Forelimb muscle (tissue), 1 donor: ENCODE data around the gene POU3F2. TPM values are rescaled to one million over a fixed set of nuclear protein-coding genes. Genes with fewer than 3 reads are reported as not detected.

ENCODE experiments used
- DNase-seq: peaks from one replicate; pipeline ENCODE4 v3.0.0-alpha.2; 2013; ENCODE audit warnings: low read depth
- polyA plus RNA-seq: library from polyadenylated mRNA; unstranded; fragments of 120-200 nt; gene quantifications from one replicate; pipeline ENCODE4 v1.2.1, GENCODE V29; 2013; ENCODE audit not compliant: insufficient read length

The POU3F2 gene
- 0.11 TPM for polyA plus RNA-seq

DNA sequence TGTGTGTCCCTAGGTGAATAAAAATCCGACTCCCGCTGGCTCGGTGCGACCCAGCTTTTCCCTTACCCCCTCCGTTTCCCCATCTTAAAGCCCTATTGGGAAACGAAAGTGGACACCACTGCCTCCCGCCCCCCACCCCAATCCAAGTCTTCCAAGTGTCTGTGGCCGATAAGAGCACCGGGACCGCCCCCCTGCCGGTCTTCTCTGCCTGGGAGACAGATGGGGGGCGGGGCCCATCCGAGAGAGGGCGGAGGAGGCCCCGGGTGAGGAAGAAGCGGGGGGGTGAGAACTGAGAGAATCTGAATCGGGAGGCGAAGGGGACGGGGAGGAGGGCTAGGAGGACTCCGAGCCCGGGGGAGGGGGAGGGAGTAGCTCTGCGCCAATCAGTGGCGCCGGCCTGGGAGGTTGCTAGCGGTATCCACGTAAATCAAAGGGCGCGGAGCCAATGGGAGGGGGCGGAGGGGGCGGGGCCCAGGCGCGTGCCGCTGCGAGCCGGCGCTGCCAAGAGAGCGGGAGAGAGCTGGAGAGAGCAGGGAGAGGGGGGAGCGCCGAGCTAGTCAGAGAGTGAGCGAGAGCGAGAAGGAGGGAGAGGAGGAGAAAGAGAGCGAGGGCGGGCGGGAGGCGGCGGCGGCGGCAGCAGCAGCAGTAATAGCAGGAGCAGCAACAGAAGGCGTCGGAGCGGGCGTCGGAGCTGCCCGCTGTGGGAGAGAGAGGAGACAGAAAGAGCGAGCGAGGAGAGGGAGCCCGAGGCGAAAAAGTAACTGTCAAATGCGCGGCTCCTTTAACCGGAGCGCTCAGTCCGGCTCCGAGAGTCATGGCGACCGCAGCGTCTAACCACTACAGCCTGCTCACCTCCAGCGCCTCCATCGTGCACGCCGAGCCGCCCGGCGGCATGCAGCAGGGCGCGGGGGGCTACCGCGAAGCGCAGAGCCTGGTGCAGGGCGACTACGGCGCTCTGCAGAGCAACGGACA lies at the start of gene POU3F2:
POU3F2 (plus strand) TSS at position 515 of the 972 bp plus-strand sequence; CDS start at position 815, 300 bp downstream.
- no peak for DNase-seq

- no peak for DNase-seq
These were observed 46.9 kb upstream of the POU3F2 start for GRCh38 chr6:98787435-98787834.

DNA sequence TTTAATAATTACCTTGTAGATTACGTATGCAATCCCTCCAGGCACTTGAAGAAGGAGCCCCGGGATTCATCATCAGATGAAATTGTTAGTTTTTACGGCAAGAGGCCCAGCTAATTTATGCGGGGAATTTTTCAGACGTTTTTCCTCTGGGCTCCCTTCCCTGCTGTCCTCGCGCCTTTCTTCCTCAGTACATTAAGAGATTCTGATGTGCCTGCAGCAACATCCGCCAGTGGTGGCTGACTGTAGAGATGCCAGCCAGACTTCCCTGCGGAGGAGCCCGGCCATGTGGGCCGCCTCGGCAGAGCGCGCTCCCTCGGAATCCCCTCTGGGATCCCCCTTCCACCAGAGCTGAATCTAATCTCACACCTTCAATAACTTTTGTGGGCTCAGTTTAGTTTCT lies 46.4 kb upstream of the POU3F2 start:
- no peak for DNase-seq

DNA sequence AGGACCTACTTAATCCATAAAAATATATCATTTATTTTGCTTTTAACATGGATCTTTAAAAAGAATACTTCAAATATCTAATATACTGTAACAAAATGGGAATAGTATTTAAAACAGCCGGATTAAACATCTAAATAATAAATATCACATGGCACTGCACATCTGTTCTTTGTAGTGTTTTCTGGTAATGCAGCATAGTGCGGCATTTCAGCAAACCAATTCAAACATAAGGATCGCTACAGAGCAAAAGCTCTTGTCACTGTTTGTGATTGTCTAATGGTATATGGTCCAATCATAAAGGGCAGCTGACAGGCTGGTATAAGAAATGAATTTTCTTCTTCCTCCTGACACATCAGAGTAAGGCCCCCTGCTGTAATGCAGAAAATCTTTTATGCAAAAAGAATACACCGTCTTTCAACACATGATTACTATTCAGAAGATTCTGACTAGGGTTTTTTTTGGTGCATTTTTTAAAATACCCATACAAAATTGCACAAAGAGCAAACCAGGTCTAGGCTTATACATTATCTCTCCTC lies 40.0 kb upstream of the POU3F2 start:
- DNase-seq, result no peak

- no peak for DNase-seq
These were observed 37.0 kb upstream of the POU3F2 start for GRCh38 chr6:98797217-98797994.

- no peak for DNase-seq
These were observed 33.5 kb upstream of the POU3F2 start for GRCh38 chr6:98800866-98801265.

DNA sequence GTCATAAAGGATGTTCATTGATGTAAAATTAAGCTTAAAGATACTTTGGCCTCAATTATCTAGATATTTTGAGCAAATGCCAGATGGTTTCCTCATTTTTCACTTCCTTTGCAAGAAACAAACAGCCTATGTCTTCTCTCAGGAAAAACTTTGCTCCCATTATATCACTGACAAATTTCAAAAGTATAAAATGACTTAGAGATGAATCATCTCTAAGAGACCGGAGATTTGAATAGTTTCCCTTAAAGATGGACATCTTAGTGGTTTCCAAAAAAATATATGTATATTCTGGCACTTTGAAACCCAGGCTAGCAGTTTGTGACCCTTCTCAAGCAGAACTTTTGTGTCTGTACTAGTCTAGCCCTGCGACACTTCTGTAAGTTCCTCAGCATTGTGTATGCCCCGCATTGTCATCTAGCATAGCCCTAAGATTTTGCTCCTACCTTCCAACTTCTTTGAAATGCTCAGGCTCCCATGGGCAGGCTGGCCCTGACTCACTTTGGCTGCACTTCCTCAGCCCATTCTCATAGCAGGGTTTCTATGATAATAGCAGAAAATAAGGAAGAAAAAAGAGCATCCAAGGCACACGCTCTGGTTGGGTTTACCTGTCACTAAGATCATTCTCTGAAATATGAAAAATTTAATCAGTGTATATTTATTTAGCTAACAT lies 25.7 kb upstream of the POU3F2 start:
- no peak for DNase-seq

GRCh38 chr6:98812220-98812619 lies 22.2 kb upstream of the POU3F2 start:
- no peak for DNase-seq

DNA sequence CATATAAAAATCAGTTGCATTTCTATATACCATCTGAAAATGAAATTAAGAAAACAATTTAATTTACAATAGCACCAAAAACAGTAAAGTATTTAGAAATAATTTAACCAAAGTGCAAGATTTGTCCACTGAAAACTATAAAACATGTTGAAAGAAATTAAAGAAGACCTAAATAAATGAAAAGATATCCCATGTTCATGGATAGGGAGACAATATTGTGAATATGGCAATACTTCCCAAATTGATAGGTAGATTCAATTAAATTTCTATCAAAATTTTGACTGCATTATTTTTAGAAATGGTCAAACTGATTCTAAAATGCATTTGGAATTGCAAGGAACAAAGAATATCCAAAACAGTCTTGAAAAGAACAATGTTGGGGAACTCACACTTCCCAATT lies 17.6 kb upstream of the POU3F2 start:
- DNase-seq, result no peak

DNA sequence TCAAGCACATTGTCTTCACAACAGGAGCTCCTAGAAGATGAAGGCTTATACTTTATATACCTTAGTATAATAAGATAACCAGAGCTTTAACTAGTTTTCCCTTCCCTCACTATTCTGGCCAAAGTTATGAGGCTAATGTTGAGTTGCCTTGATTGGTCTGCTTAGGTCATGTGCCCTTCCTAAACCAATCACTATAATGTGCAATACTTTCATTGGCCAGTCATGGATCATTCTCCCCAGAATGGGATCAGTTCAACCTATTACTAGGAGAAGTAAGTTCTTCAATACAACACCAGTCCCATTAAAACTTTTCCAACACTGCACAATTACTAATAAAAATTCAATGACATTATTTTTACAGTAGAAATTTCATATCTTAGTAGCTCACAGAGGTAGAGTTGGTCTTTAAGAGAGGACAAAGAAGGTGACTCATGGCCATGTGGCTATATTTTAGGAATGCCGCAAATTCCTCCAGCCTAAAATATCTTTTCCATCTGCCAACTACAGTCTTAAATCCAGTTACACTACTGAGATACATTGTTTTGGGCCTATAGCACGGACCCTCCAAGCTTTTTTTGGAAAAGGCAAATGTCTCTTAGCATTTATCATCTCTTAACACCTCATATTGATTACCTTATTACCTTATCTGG lies 12.5 kb upstream of the POU3F2 start:
- no peak for DNase-seq

- DNase-seq, result no peak
These were observed 10.8 kb upstream of the POU3F2 start for GRCh38 chr6:98823428-98824161.

GRCh38 chr6:98824162-98824901 lies 10.0 kb upstream of the POU3F2 start:
- no peak for DNase-seq

- DNase-seq, result no peak
These were observed 9.3 kb upstream of the POU3F2 start for GRCh38 chr6:98824902-98825599.

DNA sequence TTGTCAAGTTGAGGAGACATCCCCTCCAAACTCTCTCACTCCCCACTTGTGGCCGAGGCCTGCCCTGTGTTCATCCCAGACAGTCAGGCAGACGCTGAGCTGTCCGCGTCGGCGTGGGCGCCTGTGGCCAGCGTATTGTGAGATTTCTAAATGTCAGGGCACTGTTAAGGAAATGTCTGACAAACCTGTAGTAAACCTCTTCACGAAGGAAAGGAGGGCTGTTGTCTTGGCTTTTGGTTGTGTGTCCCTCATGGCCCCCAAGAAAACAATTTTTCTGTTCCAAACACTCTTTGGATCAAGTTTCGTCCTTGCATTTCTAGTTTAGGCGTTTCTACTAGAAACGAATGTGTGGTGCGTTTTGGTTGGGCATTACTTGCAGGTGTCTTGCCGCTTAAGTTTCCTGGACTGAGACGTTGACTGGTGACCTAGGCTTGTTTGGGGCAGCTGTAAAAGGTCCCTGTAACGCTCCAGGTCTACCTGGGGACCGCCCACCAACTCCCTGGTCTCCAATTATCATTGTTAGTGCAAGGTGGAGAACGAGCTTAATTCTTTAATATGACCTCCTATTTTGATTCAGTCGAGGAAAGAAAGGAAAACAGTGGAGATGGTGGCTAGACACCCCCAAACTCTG lies 8.7 kb upstream of the POU3F2 start:
- no peak for DNase-seq

DNA sequence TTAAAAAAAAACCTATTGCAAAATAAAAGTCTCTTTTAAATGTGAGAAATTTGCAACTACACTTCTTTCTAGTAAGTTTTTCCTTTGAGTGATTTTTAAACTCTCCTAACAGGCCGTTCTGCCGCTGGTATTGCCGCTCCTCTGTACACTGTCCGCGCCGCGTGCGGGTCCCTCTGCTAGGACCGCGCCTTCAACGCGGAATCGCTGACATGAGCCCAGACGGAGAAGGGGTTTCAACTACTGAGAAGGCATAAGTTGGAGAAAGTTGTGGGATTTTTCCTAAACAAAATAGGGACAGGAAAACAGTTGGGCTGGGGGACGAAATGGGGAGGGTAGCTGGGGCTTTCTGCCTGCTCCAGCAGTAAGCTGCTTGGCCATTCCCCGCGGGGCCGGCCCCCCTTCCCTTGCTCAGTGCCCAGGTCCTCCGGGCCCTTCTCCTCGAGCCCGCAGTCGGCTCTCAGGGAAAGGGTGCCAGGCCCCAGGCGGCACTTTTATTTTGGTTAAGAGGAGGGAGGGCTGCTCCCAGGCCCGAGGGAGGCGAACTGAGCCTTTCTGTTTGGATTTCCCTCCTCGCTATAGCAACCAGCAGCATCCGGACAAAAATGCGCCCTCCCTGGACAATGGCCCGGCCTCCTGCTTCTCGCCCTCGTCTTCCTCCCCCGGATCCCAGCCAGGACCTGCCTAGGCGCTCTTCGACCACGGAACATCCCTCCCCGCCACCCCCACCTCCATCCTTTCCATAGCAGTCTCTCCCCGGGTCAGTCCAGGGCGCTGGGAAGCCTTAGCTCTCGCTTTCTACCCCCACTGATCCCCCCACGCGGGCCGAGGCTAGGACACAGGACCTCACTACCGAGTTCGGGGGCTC lies 6.8 kb upstream of the POU3F2 start:
- DNase-seq, result no peak

- no peak for DNase-seq
These were observed 6.1 kb upstream of the POU3F2 start for GRCh38 chr6:98828211-98828788.

DNA sequence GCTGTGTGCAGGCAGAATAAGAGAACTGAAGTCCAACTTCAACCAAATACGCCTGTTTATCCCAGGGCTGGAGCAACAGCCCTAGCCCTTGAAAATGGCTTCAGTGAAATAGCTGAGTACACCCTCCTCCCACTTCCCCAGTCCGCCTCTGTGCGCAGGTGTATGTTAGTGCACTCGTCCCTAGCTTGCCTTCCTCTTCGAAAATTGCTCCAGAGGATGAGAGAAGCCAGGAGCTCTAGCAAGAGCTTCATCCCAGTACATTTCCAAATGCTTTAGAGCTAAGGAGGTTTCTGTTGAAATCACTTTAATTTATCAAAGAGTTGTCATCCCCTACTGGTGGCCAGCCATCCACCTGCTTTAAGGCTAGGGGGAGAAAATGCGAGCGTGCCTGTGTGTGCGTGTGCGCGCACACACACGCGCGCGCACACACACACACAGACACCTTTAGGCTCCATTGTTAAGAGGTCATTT lies 5.4 kb upstream of the POU3F2 start:
- DNase-seq, result no peak
